Subcutaneous abdominal adipose tissue (tissue), 5 donors: Measurements from ENCODE around the gene RIT1.
"Not testable (repeated sequence)": the region's sequence is repeated elsewhere in the genome, so short reads cannot be mapped to it uniquely, and the experiment has no call there.

Experiments
- H3K27ac ChIP-seq: one replicate; pipeline ENCODE4 v1.7.0; 2013; ENCODE audit warnings: low read depth, mild to moderate bottlenecking, inconsistent platforms, low read length, moderate library complexity
- H3K27me3 ChIP-seq, 5 donors: one replicate each; pipeline ENCODE4 v1.7.0; 2013; ENCODE audit warnings: low read length in 5 of 5, inconsistent platforms in 1 of 5; ENCODE audit not compliant: control insufficient read depth in 5 of 5, insufficient read depth in 4 of 5
- H3K36me3 ChIP-seq, 5 donors: one replicate each; pipeline ENCODE4 v1.7.0; 2013; ENCODE audit warnings: low read length in 5 of 5; ENCODE audit not compliant: control insufficient read depth in 5 of 5, insufficient read depth in 5 of 5
- H3K4me1 ChIP-seq, 5 donors: one replicate each; pipeline ENCODE4 v1.7.0; 2013; ENCODE audit warnings: low read length in 5 of 5, mild to moderate bottlenecking in 3 of 5, moderate library complexity in 1 of 5; ENCODE audit not compliant: control insufficient read depth in 5 of 5, insufficient read depth in 5 of 5
- H3K4me3 ChIP-seq, 5 donors: one replicate each; pipeline ENCODE4 v1.7.0; 2013; ENCODE audit warnings: low read length in 5 of 5, low read depth in 1 of 5
- H3K9ac ChIP-seq, 5 donors: one replicate each; pipeline ENCODE4 v1.7.0; 2013; ENCODE audit warnings: low read length in 5 of 5, mild to moderate bottlenecking in 4 of 5, moderate library complexity in 3 of 5
- H3K9me3 ChIP-seq, 5 donors: one replicate each; pipeline ENCODE4 v1.7.0; 2013; ENCODE audit warnings: low read length in 5 of 5; ENCODE audit not compliant: control insufficient read depth in 5 of 5
- donor health status: healthy.
- donor health status: healthy.
- donor health status: healthy.
- donor health status: healthy.
- donor health status: healthy.

RIT1 gene

GRCh38 chr1:155934097-155934935 lies 23.2 kb upstream of the RIT1 start, which contains the start of gene KHDC4:
KHDC4 (minus strand) TSS chr1:155934413; CDS start chr1:155934373, 40 bp downstream.
- no peaks in the 10 kb centered on the region for H3K9me3 ChIP-seq
- peak within 1 kb of the TSS; percentile 96 for H3K27ac ChIP-seq
- H3K27me3 ChIP-seq, result no peaks in the 10 kb centered on the region
- H3K4me1 ChIP-seq, result peaks cover 7 to 55% (median 49%) of the 10 kb centered on the region in 5 donors
- H3K36me3 ChIP-seq, result peaks cover 13 to 30% (median 15%) of the 10 kb centered on the region in 5 donors
- H3K9ac ChIP-seq, result peak within 1 kb of the TSS; percentile 93 to 99 (median 96)
- H3K4me3 ChIP-seq, result peak within 1 kb of the TSS; percentile 92 to 98 (median 97)

- Histone ChIP-seq H3K27me3 (no peaks in the 10 kb centered on the region), H3K4me3 (peak overlapping the region; percentile 92 to 98 (median 97)), H3K9ac (peak overlapping the region; percentile 93 to 99 (median 96)), H3K27ac (peak overlapping the region; percentile 96), H3K9me3 (no peaks in the 10 kb centered on the region), H3K36me3 (peaks cover 19 to 36% (median 22%) of the 10 kb centered on the region in 5 donors), H3K4me1 (peaks cover 7 to 52% (median 49%) of the 10 kb centered on the region in 5 donors)
These were observed 22.5 kb upstream of the RIT1 start for GRCh38 chr1:155933591-155934096.

- H3K9ac ChIP-seq, result peak overlapping the region in 2 of 5 donors; percentile 21 to 99
- H3K4me1 ChIP-seq, result peaks cover 7 to 46% (median 43%) of the 10 kb centered on the region in 5 donors
- H3K4me3 ChIP-seq, result no peak overlapping the region
- no peaks in the 10 kb centered on the region for H3K9me3 ChIP-seq
- H3K27ac ChIP-seq, result peak overlapping the region; percentile 23
- H3K27me3 ChIP-seq, result no peaks in the 10 kb centered on the region
- peaks cover 19 to 46% (median 27%) of the 10 kb centered on the region in 5 donors for H3K36me3 ChIP-seq
These were observed 21.3 kb upstream of the RIT1 start for GRCh38 chr1:155932487-155932886.

GRCh38 chr1:155932081-155932480 lies 20.9 kb upstream of the RIT1 start:
- H3K4me3 ChIP-seq, result no peak overlapping the region
- H3K9me3 ChIP-seq, result no peaks in the 10 kb centered on the region
- peak overlapping the region in 2 of 5 donors; percentile 21 to 47 for H3K9ac ChIP-seq
- H3K27me3 ChIP-seq, result no peaks in the 10 kb centered on the region
- peaks cover 21 to 50% (median 31%) of the 10 kb centered on the region in 5 donors for H3K36me3 ChIP-seq
- peak overlapping the region; percentile 23 for H3K27ac ChIP-seq
- H3K4me1 ChIP-seq, result peaks cover 7 to 46% (median 43%) of the 10 kb centered on the region in 5 donors

DNA sequence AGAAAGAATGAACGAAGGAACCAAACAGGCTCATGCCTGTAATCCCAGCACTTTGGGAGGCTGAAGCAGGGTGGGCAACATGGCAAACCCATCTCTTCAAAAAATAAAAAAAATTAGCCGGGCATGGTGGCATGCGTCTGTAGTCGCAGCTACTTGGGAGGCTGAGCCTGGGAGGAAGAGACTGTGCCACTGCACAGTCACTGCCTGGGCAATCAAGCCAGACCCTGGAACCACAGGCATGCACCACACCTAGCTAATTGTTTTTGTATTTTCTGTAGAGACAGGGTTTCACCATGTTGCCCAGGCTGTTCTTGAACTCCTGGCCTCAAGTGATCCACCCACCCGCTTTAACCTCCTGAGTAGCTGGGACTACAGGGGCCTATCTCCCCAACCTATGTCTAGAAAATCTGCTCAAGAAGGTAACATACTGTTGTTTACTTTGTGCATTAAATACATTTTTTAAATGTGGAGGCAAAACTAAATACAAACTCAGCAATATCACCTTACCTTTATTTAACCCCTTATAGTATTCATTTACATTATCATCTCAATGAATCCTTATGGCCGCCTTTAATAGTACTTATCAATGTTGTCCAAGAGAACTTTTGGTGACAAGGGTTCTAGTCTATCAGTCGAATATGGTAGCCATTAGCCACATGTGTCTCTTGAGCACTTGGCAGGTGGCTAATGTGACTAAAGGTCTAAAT lies 20.3 kb upstream of the RIT1 start:
- no peaks in the 10 kb centered on the region for H3K27me3 ChIP-seq
- peak overlapping the region in 2 of 5 donors; percentile 32 to 61 for H3K4me3 ChIP-seq
- H3K36me3 ChIP-seq, result peaks cover 27 to 56% (median 37%) of the 10 kb centered on the region in 5 donors
- peak overlapping the region; percentile 23 for H3K27ac ChIP-seq
- peak overlapping the region in 3 of 5 donors; percentile 21 to 56 (median 47) for H3K9ac ChIP-seq
- peaks cover 7 to 46% (median 43%) of the 10 kb centered on the region in 5 donors for H3K4me1 ChIP-seq
- H3K9me3 ChIP-seq, result no peaks in the 10 kb centered on the region

DNA sequence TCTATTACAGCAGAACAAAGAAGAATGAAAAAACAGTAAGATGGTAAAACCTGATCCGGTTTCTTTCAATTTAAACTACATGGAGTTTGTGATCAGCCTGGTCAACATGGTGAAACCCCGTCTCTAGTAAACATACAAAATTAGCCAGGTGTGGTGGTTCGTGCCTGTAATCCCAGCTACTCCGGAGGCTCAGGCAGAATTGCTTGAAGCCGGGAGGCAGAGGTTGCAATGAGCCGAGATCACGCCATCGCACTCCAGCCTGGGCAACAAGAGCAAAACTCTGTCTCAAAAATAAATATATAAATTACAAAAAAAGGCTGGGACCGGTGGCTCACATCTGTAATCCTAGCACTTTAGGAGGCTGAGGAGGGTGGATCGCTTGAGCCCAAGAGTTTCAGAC lies 19.6 kb upstream of the RIT1 start:
- Histone ChIP-seq H3K36me3 (peaks cover 30 to 63% (median 44%) of the 10 kb centered on the region in 5 donors), H3K4me1 (peaks cover 7 to 46% (median 43%) of the 10 kb centered on the region in 5 donors), H3K9ac (peak overlapping the region in 4 of 5 donors; percentile 21 to 69 (median 48))
- H3K27me3 ChIP-seq, H3K4me3 ChIP-seq, H3K27ac ChIP-seq, H3K9me3 ChIP-seq: not testable (repeated sequence)

- Histone ChIP-seq H3K9me3 (no peaks in the 10 kb centered on the region), H3K9ac (no peak overlapping the region), H3K27me3 (no peaks in the 10 kb centered on the region), H3K36me3 (peaks cover 34 to 79% (median 59%) of the 10 kb centered on the region in 5 donors), H3K4me1 (peaks cover 7 to 39% (median 37%) of the 10 kb centered on the region in 5 donors), H3K4me3 (no peak overlapping the region), H3K27ac (no peak overlapping the region)
These were observed 17.9 kb upstream of the RIT1 start for GRCh38 chr1:155929057-155929456.

DNA sequence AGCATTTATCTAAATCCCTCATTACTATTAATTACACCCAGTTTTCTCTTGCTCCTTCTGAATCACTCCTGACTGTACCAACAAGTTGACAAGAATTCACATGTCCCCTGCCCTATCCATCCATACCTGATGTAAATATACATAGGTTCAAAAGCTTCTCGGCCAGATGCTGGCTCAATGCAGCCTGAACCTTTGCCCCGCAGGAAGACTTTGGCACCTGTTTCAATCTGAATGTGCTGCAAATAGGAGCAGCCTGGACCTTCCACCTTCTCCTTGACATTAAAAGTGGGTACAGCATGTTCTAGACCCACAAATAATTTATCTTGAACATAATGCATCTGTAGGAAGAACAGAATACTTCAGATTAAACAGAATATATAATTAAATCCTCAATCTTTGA lies 14.4 kb upstream of the RIT1 start:
- Histone ChIP-seq H3K36me3 (peaks cover 52 to 91% (median 81%) of the 10 kb centered on the region in 5 donors), H3K4me3 (no peak overlapping the region), H3K4me1 (peaks cover 0 to 6% (median 4%) of the 10 kb centered on the region in 5 donors), H3K27ac (no peak overlapping the region), H3K9me3 (no peaks in the 10 kb centered on the region), H3K27me3 (no peaks in the 10 kb centered on the region), H3K9ac (no peak overlapping the region)

- H3K27me3 ChIP-seq, result no peaks in the 10 kb centered on the region
- no peaks in the 10 kb centered on the region for H3K9me3 ChIP-seq
- no peak overlapping the region for H3K4me3 ChIP-seq
- peaks cover 55 to 94% (median 87%) of the 10 kb centered on the region in 5 donors for H3K36me3 ChIP-seq
- H3K27ac ChIP-seq, result no peak overlapping the region
- H3K9ac ChIP-seq, result no peak overlapping the region
- no peaks in the 10 kb centered on the region for H3K4me1 ChIP-seq
These were observed 9.6 kb upstream of the RIT1 start for GRCh38 chr1:155920717-155921116.
